Measurements from ENCODE around the gene TUB. TPM values are rescaled to one million over a fixed set of nuclear protein-coding genes. Genes with fewer than 3 reads are reported as not detected.

Gene TUB, protein sequence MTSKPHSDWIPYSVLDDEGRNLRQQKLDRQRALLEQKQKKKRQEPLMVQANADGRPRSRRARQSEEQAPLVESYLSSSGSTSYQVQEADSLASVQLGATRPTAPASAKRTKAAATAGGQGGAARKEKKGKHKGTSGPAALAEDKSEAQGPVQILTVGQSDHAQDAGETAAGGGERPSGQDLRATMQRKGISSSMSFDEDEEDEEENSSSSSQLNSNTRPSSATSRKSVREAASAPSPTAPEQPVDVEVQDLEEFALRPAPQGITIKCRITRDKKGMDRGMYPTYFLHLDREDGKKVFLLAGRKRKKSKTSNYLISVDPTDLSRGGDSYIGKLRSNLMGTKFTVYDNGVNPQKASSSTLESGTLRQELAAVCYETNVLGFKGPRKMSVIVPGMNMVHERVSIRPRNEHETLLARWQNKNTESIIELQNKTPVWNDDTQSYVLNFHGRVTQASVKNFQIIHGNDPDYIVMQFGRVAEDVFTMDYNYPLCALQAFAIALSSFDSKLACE
- 6.3 and 7.2 TPM in 2 replicates for total RNA-seq

DNA sequence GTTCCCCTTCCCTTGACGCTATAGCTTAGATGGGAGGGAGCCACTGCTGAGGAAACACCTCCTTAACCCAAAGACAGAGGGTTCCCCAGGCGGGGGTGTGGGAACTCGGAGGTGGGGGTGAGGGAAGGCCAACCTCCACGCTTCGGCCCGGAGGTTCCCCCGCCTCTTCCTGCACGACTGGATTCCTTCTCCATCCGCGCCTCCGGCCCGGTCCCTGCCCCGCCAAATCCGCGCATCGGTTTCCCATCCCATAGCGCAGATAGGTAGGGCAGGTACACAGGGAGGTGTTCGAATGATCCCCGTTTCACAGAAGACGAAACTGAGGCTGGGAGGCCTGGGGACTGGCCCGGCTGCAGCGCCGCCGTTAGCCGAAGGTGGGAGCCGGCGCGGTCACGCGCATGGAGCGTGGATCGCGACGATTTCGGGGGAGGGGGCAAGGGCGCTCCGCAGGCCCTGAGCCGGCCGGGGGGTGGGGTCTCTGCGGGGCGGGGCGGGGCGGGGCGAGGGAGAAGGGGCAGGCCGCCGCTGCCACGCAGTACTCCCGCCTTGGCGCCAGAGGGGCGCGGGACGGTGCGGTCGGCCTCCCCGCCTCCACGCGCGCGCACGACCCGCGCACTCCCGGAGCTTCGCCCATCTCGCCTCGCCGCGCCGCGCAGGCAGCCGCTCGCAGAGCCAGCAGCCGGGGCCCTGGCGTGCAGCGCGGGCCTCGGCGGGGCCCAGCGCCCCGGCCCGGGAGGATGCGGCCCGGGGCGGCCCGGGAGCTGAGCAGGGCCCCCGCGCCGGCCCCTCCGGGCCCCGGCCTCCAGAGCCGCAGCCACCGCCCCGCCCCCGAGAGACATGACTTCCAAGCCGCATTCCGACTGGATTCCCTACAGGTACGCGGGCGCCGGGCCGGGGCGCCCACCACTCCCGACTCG, at the start of gene TUB:
Gene TUB (plus strand): TSS at position 538 of the 917 bp plus-strand sequence. CDS start 300 bp downstream, at position 838.

Other genes with a start within 250 kb of the TUB start
- gene OR10A6, start 149.9 kb upstream of the TUB start, total RNA-seq, result not detected in 2 replicates
- gene OR10A3, start 139.5 kb upstream of the TUB start, total RNA-seq, result not detected in 2 replicates
- not detected in 2 replicates for gene NLRP10, start 115.8 kb upstream of the TUB start, total RNA-seq
- gene EIF3F, start 93.9 kb upstream of the TUB start, total RNA-seq, result 282 and 303 TPM in 2 replicates
- gene RIC3, start 87.8 kb downstream of the TUB start, total RNA-seq, result not detected in 2 replicates
- gene LMO1, start 182.7 kb downstream of the TUB start, total RNA-seq, result not detected in 2 replicates

Measured in cardiac atrium fibroblast (primary cell).